NCI-H146 treated with DMSO at 0.1 percent for 48 hours (cell line): Measurements from ENCODE around the gene VSIG10L2.

Source experiments
- DNase-seq: peaks from one replicate; lab custom pipeline; 2025; ENCODE audit not compliant: unreplicated experiment; lab: John Stamatoyannopoulos, UW

VSIG10L2 gene

DNA sequence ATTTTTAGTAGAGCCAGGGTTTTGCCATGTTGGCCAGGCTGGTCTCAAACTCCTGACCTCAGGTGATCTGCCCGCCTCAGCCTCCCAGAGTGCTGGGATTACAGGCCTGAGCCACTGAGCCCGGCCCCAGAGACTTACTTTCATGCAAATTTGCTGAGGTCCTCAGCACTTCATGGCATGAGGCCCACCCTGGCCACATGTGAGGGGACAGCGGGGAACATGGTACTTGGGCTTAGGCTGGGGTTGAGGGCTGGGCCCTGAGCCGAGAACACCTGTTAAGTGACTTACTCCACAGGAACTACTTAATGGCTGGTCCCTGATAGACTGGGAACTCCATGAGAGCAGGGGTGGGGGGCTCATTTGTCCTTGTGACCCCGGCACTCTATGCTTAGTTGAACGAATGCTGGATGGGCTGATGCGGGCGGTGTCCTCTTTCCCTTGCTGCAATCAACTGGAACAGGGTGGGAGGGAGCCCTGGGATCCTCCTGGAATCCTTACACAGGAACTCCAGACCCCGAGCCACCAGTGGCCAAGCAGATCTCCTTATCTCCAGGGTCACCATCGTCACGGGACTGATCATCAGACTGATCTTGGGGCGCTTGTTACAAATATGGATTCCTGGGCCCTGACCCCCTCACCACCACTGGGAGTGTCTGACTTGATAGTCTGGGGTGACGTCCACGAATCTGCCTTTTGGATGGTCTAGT is 1.0 kb downstream of the VSIG10L2 start:
- no peak for DNase-seq

DNA sequence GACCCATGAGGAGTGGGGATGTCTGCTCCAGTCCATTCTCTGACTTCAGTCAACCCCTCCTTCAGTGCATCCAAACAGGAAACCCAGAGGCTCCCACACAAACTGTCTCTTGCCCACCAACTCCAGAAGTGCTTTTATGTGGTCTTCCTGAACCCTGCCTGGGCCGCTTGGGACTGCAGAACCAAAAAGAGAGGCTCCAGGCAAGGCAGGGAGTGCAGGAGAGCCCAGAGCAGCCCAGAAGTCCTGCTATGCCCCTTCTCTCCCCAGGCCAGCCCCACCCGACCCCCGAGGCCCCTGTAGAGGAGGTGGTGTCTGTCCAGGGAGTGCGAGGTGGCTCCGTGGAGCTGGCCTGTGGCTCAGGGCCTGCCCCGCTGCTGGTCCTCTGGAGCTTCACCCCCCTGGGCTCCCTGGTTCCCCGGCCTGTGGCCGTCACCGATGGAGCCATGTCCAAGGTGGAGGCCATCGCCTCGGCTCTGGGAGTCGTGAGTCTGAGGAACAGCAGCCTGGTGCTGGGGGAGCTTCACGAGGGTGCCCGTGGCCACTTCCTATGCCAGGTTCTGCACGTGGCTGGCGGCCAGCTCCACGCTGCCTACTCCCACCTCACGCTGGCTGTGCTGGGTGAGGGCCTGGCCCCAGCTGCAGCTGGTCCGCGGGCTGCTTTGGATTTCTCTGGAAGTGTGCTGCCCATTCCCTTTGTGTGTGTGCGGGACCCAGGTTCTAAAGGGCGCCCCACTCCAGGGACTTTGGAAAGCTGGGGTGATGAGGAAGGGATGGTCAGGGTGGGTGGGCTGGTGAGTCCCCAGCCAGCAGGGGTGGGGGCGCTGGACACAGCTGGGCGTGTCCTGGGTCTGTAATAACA is 1.8 kb downstream of the VSIG10L2 start:
- DNase-seq: no peak

DNA sequence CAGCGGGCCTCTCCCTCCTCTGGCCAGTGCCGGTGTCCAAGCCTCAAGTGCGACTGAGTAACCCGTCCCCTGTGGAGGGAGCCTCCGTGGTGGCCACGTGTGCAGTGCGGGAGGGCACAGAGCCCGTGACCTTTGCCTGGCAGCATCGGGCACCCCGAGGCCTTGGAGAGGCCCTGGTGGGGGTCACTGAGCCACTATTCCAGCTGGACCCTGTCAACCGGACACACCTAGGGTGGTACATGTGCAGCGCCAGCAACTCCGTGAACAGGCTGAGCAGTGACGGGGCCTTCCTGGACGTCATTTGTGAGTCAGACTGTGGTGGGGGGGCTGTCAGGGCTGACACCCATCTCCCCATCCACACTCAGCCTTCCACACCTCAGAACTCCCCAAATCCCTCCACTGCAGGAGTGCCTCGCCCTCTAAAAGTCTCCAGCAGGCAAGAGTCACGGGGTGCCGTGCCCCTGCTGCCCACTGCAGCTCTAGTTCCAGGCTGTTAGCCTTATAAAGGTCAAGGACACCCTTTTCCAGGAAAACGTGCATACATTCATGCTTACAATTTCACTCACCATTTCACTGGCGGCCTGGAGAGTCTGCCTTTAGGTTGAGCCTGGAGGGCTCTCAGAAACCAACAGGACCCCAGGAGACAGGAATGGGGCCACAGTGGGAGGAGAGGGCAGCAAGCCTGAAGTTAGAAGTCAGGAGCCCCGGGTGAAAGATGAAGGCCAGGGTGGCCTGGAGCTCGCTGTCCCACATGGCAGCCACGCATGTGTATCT is 2.6 kb downstream of the VSIG10L2 start:
- DNase-seq: no peak

DNA sequence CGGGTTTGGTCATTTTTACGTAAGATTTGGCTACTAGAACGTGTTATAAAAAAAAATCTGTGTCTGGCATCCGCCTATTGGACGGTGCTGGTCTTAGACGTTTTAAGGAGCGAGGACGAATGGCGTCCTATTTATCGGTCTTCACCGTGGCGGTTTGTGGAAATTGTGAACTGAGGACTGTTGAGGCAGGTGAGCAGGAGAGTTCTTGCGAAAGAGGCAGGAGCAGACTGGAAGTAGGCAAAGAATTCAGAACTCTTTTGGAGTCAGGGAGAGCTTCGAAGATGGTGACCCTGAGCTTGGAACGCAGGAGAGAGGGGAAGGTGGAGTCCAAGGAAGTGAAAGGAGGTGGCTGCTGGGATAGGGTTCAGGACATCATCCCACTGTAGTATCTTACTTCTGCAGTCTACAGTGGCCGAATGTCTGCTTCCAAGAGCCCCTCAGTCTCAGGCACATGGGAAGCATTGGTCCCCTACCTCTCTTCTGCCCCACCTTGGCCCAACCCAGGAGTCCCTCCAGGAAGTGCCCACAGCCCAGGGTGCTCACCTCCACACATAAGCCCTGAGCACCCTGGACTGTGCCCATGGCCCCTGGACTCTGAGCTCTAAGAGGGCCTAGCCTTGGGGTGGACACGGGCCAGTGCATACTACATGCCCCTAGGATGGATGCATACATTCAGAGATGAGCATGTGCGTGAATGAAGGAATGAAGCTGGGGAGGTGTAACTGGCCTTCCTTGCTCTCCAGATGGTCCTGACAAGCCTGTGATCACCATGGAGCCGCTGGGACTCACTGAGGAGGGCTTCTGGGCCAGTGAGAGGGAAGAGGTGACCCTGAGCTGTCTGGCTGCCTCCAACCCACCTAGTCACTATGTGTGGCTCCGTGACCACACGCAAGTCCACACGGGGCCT is 3.7 kb downstream of the VSIG10L2 start:
- DNase-seq: no peak

DNA sequence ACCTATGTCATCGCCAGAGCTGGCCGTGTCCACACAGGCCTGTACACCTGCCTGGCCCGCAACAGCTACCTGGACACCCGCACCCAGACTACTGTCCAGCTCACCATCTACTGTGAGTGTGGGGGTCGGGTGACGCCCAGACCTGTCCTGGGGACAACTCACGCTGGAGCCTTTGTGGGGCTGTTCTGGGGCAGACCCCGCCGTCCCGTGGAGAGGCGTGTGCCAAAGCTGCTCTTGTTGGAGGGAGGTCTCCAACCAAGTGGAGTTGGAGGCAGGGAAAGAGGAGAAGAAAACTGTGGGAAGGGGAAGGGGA is 4.3 kb downstream of the VSIG10L2 start:
- no peak for DNase-seq

DNA sequence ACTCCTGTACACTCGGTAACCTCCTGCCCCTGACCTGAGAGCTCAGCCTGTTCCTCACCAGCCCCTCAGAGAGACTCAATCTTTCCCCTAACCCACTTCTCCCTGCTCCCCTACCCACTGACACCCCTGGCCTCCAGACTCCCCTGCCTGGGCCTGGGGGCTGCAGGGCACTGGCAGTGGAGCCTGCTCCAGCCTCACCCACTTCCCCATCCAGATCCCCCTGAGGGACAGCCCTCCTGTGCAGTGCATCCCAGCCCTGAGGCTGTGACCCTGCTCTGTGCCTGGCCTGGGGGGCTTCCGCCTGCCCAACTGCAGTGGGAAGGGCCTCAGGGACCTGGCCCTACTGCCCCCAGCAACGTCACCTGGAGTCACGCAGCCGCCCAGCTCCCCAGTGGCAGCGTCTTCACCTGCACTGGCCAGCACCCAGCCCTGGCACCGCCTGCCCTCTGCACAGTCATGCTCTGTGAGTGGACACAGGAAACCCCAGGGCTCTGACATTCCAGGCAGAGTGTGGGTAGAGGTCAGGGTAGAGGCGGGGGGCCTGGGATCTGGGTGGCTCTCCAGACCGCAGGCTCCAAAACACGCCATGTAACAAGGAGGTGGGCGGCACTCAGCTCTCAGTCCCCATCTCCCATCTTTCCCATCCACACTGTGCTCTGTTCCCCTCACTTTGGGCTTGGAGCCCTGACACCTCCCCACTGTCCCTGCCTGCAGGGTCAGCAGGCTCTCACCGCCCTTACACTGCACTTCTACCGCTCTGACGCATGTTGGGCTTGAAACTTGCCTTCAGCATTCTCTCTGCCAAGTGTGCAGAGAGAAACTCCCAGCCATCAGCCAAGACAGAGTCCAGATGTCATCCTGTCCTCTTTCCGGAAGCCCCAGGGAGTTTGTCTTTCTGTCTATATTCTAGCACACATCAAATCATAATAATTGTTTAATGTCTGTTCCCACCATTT is 5.1 kb downstream of the VSIG10L2 start:
- no peak for DNase-seq

DNA sequence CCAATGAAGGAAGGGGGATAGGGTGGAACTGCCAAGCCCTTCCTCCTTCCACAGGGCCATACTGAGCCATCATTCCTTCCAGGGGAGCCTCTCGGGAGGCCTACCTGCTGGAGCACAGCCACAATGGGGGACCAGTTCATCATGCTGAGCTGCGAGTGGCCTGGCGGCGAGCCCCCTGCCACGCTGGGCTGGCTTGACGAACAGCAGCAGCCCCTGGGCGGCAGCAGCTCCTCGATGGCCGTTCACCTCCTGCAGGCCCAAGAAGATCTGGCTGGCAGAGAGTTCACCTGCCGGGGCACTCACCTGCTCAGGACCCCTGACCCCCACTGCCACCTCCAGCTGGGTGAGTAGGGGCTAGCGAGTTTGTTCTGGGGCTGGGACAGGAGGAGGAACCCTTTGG is 5.9 kb downstream of the VSIG10L2 start:
- no peak for DNase-seq

DNA sequence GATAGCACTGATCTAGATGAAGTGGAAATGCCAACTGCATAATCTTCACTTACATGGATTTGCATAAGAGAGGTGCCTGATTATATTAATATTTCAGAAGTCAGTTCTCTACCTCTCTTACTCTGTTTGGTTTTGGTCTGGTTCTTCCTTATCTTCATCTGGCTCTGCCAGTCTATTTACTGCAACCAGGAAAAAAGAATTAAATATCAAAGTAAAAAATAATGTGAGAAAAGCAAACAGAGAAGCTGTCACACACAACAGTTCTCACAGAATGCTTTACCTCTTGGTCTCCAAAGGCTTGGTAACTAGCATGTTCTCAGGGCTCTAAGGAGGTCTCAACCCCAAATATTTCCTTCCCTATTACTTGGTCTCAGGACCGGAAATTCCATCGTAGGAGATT is 6.7 kb downstream of the VSIG10L2 start:
- no peak for DNase-seq

DNA sequence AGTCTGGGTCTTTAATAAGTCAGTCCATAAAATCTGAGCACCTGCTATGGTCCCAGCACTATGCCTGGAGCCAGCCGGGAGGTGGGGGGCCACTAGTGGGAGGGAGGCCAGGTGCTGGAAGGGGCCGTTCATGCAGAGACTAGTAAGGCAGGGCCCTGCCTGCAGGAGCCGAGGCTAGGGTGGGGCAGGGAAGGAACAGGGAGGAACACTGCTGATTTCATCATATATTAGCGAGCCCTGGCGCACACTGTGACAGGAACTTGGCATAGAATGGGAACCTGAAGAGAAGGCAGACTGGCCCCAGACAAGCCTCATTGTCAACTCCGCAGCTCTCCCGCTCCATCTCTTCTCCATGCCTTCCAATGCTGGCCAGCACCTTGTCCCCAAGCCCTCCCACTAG is 7.1 kb downstream of the VSIG10L2 start:
- no peak for DNase-seq

DNA sequence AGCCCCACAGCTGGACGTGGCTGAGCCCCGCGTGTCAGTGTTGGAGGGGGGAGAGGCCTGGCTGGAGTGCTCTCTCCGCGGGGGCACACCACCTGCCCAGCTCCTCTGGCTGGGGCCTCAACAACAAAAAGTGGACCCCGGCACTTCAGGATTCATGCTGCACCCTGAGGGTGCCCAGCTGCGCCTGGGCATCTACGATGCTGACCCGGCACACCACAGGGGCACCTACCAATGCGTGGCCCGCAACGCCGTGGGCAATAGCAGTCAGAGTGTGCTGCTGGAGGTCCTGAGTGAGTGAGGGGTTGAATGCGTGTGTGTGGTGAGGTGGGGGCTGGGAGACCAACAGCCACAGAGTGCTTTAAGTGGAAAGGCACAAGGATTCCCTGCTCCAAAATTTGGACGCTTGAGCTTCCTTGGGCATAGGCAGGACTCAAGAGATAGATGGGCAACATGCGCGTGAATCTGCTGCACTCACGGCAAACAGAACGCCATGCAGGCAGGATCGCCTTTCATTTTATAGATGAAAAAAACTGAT is 7.6 kb downstream of the VSIG10L2 start:
- no peak for DNase-seq

DNA sequence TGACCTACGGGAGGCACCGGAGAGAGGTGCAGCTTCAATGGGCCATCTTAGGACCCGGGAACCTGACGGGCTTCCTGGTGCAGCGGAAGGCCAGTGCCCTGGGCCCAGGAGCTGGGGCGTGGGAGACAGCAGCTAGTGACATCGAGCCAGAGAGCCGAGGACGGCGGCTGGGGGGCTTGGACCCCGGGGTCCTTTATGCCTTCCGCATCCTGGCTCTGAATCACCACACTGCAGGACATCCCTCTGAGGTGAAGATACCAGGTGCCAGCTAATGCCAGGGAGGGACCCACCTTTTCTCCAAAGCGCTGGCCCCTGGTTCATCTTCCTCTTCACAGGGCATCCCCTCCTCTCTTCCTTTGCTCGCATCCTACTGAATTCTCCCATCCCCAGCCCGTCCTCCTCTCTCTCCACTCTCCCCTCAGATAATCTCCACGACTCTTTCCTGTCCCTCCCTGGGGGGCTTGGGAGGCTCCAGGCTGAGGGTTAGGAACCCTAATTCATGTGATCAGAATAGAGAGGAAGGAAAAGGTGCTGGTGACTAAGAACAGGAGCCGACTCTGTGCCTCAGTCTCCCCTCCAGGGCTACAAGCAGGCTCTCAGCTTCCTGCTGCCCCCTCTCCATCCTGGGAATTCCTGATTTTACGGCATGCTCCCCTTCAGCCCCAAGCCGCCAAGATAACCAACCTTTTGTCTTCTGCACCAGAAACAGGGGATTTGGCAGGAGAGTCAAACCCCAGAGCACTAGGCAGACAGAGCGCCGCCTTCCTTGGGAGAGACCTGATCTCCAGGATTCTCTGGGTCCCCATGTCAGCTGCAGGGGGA is 8.5 kb downstream of the VSIG10L2 start:
- DNase-seq: no peak

DNA sequence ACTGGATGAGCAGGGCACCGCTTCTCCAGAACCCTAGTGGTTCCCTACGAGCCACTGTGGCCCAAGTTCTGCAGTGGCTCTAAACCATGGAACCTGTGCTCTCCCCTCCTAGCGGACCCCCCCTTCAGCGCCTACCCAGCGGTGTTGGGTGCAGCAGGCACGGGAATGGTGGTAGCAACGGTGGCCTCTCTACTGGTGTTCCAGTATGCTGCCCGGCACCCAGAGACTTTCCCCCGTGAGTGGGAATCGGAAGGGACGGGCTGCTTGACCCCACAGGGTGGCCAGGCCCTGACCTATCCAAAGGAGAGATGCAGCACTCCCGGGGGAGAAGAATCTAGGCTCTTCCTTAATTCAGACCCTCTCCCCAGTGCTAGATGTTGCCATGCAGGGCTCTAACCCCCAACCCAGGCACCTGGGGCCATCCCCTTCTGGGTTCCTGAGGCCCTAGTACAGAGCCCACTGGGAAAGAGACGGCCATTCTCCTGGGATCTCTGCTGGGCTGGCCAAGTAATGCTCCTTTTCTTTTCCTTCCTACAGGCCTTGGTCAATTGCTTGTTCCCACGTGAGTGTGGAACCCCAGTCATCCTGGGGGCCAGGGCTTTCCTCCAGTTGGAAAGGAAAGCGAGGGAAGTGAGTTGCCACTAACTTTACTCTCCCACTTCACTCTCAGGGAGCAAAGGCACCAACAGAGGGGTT is 9.2 kb downstream of the VSIG10L2 start:
- DNase-seq: no peak

DNA sequence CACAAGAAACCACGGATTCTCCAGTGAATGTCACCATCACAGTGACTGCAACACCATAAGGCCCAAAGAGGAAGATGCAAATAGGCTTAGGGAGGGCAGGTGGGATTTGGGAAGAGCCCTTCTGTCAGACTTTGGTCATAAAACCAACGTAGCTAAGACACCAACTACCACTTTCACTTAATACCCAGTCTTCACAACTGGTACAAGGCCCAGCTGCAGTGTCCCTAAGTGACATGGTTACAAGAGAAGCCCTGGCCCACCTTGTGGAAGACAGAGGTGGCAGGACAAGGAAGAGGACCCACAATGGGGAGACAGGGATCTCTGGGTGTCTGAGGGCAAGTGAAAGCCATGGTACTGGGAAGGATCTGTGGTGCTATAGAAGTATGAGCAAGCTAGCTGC is 10.0 kb downstream of the VSIG10L2 start:
- DNase-seq: no peak

DNA sequence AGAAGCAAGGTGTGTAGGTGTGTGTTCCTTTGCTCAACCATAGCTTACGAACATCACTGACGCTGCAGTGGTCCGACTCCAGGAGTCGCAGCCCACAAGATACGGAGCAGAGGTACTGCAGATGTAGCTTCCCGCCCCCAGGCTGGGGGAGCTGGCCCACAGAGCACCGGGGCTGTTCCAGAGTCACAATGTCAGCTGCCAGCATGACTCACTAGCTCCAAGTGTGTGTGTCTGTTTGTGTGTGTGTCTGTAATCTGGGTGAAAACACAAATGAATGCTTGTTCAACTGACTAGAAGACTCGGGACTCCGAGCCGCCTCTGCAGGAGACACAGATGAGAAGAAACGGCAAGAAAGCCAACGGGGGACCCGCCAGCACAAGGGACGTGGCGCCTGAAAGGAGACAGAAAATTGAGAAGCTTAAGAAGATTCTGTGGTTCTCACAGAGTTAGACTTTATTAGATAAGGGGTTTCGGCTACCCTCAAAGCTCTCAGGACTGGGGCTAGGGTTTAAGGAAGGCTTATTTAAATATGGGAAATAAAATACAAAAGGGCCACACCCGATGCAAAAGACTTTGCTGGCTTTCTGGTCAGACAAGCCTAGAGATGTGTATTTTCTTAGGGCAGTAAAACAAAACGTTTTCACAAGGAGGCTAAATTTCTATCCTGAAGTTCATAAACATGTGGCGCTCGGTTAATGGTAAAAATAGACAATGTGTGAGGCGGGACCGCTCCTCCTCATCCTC is 10.7 kb downstream of the VSIG10L2 start:
- DNase-seq: no peak

DNA sequence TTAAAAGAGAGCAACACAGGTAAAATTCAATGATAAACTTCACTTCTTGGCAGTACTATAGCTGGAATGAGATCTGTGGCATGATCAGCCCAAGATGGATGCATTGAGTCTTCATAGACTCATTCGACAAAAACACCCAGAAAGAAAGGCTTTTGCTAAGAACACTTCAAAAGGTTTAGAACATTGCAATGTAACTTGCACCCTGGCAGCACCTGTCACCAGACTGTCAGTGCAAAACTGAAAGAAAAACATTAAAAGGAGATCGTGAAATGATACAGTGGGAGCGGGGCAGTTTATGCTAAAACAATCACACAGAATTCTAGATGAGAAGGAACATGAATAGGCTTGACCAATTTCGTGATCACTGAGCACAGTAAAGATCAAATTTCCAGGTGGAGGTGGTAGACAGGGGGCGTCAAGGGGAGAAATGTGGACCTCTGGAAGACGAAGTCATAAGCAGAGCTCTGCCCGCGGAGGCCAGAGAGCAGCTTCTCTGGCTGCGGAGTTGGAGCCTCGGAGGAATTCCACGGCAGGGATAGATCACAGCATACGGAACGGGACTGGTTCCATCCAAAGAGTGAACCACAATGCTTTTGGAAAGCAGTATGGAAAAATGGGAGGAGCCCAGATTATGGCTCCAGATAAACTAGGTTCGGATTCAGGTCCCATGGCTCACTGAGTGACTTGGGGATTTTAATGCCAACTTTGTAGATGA is 11.9 kb downstream of the VSIG10L2 start:
- no peak for DNase-seq

DNA sequence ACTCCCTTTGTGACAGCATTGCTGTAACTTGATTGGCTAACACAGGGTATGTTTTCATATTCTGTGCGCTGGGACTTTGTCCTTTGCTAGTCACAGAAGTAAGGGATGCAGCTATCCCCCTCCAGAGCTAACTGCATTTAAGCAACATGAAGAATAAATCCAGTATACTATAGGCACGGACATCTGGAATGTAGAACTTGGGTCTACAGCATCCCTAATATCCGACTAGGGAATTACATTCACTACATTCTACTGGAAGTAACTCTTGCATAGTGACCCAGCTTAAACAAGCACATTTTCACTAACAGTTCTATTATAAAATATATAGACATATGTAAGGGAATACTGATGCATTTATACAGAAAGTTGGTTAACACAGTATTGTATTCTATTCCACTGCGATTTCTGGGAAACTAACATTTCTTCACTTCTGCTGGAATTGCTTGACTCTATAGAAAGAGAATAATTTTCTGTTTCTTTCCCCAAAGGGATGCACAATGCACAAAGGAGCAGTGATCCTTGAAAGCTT is 13.1 kb downstream of the VSIG10L2 start:
- DNase-seq: no peak
